NT2/D1 (cell line): Measurements from ENCODE around the gene DDX3X.

ENCODE experiments used
- YY1 ChIP-seq: IDR thresholded peaks from 2 replicates; pipeline ENCODE4 v1.6.1; 2011; ENCODE audit not compliant: insufficient read length, insufficient read depth
- ZNF274 ChIP-seq: IDR thresholded peaks from 2 replicates; pipeline ENCODE4 v1.6.1; 2011; ENCODE audit warnings: mild to moderate bottlenecking, low read depth, low read length

- no peak for TF ChIP-seq YY1
- TF ChIP-seq ZNF274 = no peak
These were observed 2.5 kb downstream of the DDX3X start for GRCh38 chrX:41336447-41336846.
